GM12878 (cell line): ENCODE measurements around the gene MFN2.

ENCODE experiments used
- CHD2 ChIP-seq: IDR thresholded peaks from 2 replicates; pipeline ENCODE4 v1.6.1; 2011; ENCODE audit warnings: low read depth, low read length, improper control_type of control experiment, borderline replicate concordance
- FOXK2 ChIP-seq: fragments of 450-650 bp; IDR thresholded peaks from 2 replicates; pipeline ENCODE4 v1.6.1; 2017; ENCODE audit warnings: mild to moderate bottlenecking, moderate library complexity
- NFIC ChIP-seq: IDR thresholded peaks from 2 replicates; pipeline ENCODE4 v1.6.1; 2012; ENCODE audit warnings: low read depth, mild to moderate bottlenecking, inconsistent platforms, low read length, moderate library complexity
- POLR2A ChIP-seq: IDR thresholded peaks from 2 replicates; pipeline ENCODE4 v1.6.1; 2011; ENCODE audit warnings: low read depth, mild to moderate bottlenecking, low read length
- SUZ12 ChIP-seq: fragments of 200-600 bp; sonication (generic); IDR thresholded peaks from one replicate; pipeline ENCODE4 v1.6.1; 2018; ENCODE audit warnings: antibody characterized with exemption, mild to moderate bottlenecking; ENCODE audit not compliant: unreplicated experiment
- TCF12 ChIP-seq: IDR thresholded peaks from 2 replicates; pipeline ENCODE4 v1.6.1; 2011; ENCODE audit warnings: low read depth, mild to moderate bottlenecking, low read length
- TF ChIP-seq, protein P1 (sequence below), 3 experiments: IDR thresholded peaks in 2 of 3; conservative IDR thresholded peaks in 1 of 3; 2 replicates each; pipeline ENCODE4 v1.5.1; 2011; ENCODE audit warnings: low read depth in 3 of 3, low read length in 3 of 3, mild to moderate bottlenecking in 3 of 3, control low read depth in 2 of 3, moderate library complexity in 2 of 3, inconsistent platforms in 1 of 3, mixed read lengths in 1 of 3; ENCODE audit not compliant: control insufficient read depth in 2 of 3, insufficient read depth in 1 of 3; ENCODE audit errors: extremely low read depth in 1 of 3

- TF ChIP-seq NFIC (no peak), POLR2A (no peak), FOXK2 (no peak), CHD2 (no peak), SUZ12 (no peak), TCF12 (no peak)
- TF ChIP-seq, protein P1, sequence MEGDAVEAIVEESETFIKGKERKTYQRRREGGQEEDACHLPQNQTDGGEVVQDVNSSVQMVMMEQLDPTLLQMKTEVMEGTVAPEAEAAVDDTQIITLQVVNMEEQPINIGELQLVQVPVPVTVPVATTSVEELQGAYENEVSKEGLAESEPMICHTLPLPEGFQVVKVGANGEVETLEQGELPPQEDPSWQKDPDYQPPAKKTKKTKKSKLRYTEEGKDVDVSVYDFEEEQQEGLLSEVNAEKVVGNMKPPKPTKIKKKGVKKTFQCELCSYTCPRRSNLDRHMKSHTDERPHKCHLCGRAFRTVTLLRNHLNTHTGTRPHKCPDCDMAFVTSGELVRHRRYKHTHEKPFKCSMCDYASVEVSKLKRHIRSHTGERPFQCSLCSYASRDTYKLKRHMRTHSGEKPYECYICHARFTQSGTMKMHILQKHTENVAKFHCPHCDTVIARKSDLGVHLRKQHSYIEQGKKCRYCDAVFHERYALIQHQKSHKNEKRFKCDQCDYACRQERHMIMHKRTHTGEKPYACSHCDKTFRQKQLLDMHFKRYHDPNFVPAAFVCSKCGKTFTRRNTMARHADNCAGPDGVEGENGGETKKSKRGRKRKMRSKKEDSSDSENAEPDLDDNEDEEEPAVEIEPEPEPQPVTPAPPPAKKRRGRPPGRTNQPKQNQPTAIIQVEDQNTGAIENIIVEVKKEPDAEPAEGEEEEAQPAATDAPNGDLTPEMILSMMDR (IDR thresholded peaks at IDR 0.05 in 2 of 3, conservative IDR thresholded peaks at IDR 0.05 in 1 of 3; ENCODE audit: control insufficient read depth in 2 of 3, extremely low read depth in 1 of 3, insufficient read depth in 1 of 3, low read depth in 3 of 3, low read length in 3 of 3), result no peak
Measured at GRCh38 chr1:11944358-11944931, 35.8 kb upstream of the MFN2 start.
